Midbrain (tissue), 1 donor: ENCODE data around the gene TMEM232.
"Not testable (repeated sequence)": the region's sequence is repeated elsewhere in the genome, so short reads cannot be mapped to it uniquely, and the experiment has no call there.

Experiments used
- DNase-seq: peaks from one replicate; lab custom pipeline; 2025; lab: John Stamatoyannopoulos, UW

TMEM232 gene

DNA sequence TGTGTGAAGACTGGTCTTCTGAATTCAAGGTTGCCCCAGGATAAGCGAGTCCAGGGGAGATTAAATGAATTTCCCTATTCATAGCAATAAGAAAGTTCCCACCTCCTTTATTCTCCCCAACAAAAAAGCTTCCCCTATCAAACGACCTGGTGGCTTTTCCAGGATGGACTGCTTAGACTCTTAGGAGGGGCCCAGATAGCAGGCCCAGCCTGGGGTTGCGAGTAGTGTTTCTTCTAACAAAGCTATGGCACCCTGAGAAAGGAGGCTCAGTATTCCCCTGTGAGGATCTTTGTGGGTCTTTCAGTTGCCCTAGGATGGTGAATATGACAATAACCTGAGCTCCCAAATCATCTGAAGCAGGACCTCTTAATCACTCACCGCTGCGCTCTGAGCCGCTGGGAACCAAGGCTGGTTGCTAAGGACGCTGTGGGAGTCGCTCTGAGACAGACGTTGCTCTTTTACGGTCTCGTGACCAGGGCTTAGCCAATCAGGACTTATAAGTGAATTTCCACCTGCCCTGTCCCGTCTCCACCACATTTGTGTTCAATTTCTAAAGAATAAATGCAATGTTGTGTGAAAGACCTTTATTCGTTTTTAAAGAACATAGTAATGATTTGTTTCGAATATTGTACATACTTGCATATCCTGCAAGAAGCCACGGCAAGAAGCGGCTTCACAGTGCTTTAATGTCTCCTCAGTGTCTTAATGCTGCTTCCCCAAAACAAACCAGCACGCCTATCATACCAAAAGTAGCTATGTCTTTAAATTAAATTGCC, at the start of gene TMEM232:
Gene TMEM232, minus strand, starts transcription at position 423 of the 776 bp plus-strand sequence. CDS start 59,319 bp downstream, outside the sequence.
- DNase-seq: peak; percentile 70

DNA sequence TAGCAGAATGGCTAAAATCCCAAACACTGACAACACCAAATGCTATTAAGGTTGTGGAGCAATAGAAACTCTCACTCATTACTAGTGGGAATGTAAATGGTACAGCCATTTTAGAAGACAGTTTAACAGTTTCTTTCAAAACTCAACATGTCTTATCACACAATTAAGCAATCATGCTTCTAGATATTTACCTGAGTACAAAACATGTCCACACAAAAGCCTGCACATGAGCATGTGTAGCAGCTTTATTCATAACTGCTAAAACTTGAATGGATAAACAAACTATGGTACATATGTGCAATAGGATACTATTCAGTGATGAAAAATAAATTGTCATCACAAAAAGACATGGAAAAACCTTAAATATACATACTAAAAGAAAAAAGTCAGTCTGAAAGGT, 43.8 kb upstream of the TMEM232 start:
- DNase-seq: no peak

- no peak for DNase-seq
Measured at GRCh38 chr5:110769000-110769681, 42.7 kb upstream of the TMEM232 start.

DNA sequence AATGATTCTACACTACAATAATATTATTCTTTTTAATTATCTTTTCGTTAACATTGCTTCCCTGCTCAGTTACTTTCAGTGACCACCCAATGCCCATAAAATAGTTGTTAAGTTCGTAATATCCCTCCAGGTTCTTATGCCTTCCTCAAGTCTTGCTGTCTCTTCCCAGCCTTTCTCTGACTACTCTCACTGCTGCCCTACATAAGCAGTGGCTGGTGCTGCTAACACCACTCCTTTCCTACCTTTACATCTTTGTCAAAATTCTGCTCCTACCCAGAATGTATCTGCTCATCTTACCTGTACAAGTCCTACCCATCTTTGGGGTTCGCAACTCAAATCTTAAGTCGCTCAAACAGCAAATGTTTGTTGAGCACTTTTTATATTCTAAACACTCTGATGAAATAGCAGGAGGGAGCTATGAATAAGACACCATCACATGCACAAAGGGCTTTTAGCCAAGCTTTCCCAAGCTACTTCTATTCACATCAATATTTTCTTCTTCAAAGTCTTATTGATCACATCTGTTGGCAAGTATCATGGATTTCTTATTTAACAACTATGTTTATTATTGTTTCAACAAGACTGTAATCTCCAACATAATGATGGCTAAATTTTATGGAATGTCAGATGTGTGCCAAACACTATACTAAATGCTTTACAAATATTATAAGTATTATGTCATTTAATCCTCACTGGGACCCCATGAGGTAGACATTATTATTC, 41.8 kb upstream of the TMEM232 start:
- no peak for DNase-seq

DNA sequence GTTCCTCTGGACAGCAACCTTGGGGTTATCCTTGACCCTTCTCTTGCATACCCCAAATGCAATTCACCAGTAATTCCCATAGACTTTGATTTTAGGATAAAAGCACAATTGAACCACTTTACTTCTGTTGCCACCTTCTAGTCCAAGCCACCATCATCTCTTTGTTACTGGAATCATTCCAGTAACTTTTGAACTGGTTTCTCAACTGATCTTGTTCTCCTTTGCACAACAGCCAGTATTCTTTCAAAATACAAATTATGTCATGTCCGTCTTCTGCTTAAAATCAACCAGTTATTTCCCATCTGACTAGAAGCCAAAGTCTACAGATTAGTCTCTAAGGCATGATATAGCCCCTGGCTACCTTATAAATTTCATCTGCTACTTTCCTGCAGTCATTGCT, 33.7 kb upstream of the TMEM232 start:
- no peak for DNase-seq

- DNase-seq: peak; percentile 42
Measured at GRCh38 chr5:110757118-110757729, 30.8 kb upstream of the TMEM232 start.

DNA sequence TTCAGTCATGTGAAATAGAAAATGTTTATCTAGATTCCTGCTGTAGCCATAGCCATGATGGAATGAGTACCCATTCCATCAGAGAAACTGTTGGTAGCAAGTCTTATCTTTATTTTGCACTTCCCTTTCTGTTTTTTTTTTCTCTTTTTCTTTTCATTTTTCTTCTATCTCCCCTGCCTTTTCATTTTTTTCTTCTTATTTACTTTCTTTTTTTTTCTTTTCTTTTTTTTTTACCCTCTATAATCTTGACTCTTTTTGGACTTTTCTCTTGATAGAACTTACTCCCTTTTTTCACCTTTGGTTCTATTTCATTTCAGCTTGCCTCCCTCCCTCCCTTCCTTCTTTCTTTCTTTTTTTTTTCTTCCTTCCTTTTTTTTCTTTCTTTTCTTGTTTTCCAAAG, 27.7 kb upstream of the TMEM232 start:
- no peak for DNase-seq

- no peak for DNase-seq
Measured at GRCh38 chr5:110753600-110753999, 27.1 kb upstream of the TMEM232 start.

GRCh38 chr5:110752953-110753352, 26.5 kb upstream of the TMEM232 start:
- no peak for DNase-seq

DNA sequence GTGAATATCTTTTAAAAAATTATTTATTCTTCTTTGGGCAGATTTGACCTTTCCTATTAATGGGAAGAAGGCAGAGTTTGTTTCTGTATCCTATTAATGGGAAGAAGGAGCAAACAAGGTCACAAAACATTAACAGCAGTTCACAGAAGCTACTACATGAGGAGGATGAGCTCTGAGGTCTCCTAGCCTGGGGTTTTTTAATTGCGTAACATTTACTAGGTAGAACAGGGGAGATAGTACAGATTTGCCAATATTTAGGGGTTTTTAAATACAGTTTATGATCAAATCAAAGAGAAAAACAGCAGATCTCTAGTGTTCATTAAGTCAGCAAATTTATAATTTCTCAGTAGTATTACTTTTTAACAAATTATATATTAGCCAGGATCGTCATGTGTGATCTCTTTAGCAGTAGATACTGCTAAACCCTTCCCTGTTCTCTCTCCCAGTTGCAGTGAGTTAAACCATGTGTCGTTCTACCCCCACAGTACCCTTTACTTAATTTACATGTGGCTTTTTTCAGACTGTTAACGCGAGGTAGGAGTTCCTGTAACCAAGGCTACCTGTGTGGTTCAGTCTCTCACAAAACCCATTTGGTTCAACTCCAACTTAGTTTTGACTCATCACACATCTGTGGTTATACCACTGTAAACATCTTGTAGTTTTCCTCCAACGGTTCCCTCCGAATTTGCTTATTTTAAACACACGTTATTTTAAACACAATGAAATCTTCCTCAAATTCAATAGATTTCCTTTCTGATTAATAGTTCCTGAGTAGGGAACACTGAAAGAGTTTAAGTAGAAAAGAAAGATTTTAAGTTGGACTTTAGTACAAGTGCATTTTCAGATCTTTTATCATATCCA, 25.7 kb upstream of the TMEM232 start:
- no peak for DNase-seq

- peak; percentile 94 for DNase-seq
Measured at GRCh38 chr5:110738812-110739651, 12.6 kb upstream of the TMEM232 start, which contains the start of gene SLC25A46. Gene SLC25A46 (plus strand): TSS chr5:110739007. CDS start chr5:110739120, 113 bp downstream.

GRCh38 chr5:110738503-110738811, 12.0 kb upstream of the TMEM232 start:
- no peak for DNase-seq

DNA sequence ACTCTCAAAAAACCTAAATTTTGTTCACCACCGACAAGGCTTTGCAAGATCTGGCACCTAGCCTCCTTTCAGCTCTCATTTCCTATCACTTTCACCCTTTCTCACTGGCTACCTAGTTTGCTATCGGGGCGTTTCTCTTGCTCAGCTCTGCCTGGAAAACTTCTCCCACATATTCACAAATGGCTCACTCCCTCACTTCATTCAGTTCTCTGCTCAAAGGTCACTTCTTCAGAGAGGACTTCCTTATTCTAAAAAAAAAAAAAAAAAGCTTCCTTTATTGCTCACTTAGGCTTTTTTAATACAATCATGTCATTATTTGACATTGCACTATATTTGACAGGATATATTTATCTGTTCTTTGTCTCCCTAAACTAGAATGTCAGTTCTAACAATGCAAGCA, 10.3 kb upstream of the TMEM232 start:
- no peak for DNase-seq

DNA sequence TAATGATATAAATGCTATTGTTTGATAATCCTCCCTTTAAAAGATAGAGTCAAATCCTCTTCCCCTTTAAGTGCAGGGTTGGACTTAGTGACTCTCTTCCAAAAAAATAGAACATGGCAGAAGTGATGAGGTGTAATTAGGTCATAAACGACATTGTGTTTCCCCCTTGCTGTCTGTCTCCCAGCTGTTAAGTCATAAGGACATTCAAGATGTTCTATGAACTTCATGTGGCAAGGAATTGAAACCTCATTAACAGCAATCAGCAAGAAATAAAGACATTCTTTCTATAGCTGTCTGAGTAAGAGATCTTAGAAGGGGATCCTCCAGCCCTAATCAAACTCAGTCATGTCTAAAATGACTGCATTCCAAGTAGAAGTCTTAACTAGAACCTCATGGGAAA, 9.1 kb upstream of the TMEM232 start:
- no peak for DNase-seq

DNA sequence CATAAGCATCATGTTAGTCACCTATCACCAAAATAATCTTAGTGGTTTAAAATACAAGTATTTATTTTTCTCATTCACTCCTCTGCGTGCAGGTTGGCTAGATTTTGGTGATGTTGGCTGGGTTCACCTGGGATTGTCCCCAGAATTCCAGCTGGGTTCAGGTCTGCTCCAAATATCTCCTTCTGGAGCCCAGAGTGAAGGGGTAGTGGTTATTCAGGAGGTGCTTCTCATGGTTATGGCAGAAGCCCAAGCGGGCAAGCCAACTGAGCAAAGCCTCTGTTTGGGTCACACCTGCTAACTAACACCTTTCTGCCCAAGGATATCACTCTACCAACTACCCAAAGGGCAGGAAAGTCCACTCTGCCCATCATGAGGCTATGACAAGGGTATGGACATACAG, 7.6 kb upstream of the TMEM232 start:
- DNase-seq: no peak

- DNase-seq: not testable (repeated sequence)
Measured at GRCh38 chr5:110731499-110731898, 5.0 kb upstream of the TMEM232 start.

GRCh38 chr5:110727025-110727314, 499 bp upstream of the TMEM232 start:
- DNase-seq: no peak

DNA sequence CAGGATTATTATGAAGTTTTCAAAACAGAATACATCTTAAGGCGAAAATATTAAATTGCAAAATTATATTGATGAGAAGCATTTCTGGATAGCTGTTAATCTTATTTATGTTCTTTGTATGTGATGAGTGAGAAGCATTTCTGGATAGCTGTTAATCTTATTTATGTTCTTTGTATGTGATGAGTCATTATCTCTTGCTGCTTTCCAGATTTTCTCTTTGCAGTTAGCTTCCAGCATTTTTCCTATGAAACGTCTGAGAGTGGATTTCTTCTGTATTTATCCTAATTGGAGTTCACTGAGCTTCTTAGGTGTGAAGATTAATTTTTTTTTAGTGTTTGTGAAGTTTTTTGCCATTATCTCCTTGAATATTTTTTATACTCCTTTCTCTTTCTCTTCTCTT, 8.2 kb downstream of the TMEM232 start:
- DNase-seq: no peak

- peak; percentile 6 for DNase-seq
Measured at GRCh38 chr5:110716247-110717245, 9.9 kb downstream of the TMEM232 start.
